HG03521 (cell line): Measurements from ENCODE around the gene PRDM11.
"Not testable (repeated sequence)": the region's sequence is repeated elsewhere in the genome, so short reads cannot be mapped to it uniquely, and the experiment has no call there.

ENCODE experiments used
- ATAC-seq: cut with Tn5 transposase; IDR thresholded peaks from one replicate; pipeline ENCODE4 v1.9.1; 2021; ENCODE audit warnings: mild to moderate bottlenecking, moderate library complexity; ENCODE audit not compliant: unreplicated experiment

The PRDM11 gene

DNA sequence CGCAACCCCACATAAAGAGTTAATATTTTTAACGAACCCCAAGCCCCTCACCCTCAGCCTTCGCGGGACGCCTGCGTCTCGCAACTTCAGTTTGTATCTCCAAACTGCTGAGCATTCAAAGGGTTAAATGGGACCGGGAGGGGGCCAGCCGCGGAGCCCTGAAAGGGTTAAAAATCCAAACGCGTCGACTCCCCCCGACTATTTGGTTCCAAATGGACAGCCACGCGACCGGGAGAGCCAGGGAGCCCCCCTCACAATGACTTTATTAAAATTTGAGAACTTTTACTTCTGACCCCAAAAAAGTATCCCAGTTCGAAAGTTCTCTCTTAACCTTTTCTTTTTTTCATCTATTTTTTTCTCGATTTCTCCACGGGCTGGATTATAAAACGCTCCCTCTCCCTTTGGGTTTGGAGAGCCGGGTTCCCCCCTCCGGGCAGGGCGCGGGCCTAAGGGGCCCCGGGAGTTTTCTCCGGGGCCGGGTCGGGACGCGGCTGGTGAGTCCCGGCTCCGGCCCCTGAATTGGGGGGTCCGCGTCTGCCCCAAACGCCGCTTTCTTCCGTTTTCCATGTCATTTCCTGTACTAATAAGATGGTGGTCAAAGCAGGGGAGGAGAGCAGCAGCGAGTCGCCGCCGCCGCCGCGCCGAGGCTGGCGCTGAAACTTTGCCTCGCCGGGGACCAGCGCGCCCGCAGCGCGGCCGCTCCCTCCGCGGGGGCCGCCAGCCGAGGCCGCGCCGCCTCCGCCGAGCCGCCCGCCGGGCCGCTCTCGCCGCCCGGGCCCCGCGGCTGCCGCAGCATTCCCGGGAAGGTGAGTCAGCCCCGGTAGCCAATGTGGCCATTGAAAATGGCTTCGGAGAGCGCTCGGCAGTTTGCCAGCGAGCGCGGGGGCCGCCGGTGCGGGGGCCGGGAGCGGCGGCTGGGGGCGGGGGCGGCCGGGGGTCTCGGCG, at the start of gene PRDM11:
Gene PRDM11, plus strand, starts transcription at position 568 of the 945 bp plus-strand sequence. CDS start 35,128 bp downstream, outside the sequence.
- peak; percentile 33 for ATAC-seq

DNA sequence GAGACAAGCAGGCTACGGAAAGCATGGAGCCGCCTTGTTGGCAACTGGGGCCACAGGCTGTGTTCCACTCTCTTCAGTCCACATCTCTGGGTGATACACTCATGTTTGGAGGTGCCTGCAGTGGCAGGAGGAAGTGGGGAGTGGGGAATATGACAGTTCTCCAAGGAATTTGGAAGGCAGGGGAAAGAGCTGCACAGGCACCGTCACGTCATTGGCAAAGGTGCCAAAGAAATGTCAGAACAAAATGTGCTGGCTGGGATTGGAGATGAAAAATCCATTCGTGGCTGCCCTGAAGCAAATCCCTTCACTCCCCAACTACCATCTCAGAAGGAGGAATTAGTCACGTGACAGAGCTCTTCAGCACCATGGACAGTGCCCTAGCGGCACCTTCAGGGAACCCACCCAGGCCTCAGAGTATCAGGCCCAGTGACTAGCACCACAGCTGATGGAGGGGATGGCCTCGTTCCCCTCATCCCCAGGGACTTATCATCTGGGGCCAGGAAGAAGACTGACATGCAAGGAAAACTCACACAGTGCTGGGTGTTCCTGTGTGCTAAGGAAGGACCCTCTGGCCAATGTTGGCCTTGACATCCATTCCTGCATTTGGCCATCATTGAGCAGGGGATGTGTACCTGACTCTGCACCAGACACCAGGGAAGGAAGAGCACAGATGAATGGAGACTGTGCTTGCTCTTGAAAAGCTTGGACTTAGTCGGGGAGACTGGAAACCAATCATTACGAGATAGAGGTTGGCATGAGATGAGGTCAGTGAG, 48.5 kb upstream of the PRDM11 start:
- no peak for ATAC-seq

DNA sequence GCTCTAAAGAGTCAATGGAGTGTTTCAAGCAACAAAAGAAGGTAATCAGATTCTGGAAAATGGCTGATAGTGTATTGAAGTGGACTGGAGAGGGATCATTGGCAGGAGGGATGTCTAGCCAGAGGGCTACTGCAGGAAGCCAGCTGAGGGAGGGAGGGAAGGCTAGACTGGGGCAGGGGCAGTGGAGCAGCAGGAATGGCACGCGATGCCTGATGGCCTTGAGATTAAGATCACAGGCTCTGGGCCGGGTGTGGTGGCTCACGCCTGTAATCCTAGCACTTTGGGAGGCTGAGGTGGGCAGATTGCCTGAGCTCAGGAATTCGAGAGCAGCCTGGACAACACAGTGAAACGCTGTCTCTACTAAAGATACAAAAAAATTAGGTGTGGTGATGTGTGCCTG, 47.5 kb upstream of the PRDM11 start:
- ATAC-seq: no peak

DNA sequence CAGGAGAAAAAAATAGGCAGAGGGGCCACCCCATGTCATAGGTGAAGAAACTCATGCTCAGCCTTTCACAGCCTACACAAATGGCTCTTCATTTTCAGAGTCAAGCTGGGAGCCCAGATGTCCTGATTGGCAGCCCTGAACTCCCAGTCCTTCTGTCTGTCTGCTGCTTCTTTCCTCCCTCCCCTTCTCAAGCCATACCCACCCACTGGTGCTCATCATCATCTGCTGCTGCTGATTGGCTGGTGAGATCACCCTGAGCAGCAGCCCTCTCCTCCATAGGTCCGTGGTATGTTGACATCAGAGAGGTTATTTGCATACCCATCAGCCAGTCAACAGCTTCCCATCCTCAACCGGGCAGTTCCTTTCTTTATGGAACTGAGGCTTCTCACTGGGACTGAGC, 46.1 kb upstream of the PRDM11 start:
- ATAC-seq: no peak

DNA sequence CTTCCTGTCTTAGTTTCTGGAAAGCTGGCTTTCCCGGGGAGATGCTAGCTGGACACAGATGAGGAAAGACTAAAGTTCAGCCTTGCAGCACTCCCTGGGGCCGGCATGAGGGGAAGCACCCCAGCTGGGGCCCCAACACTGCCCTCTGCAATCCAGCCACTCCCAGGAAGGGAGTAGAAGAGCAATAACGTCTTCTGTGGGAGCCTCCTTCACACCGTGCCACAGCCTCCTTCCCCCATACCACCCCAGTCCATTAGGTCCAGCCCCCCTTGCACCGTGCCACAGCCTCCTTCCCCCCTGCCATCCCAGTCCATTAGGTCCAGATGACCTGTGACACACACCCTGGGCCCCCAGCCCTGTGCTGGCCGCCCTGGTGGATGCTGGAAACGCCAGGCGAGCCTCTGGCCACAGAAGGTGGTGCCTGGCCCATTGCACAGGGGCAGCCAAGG, 44.1 kb upstream of the PRDM11 start:
- no peak for ATAC-seq

DNA sequence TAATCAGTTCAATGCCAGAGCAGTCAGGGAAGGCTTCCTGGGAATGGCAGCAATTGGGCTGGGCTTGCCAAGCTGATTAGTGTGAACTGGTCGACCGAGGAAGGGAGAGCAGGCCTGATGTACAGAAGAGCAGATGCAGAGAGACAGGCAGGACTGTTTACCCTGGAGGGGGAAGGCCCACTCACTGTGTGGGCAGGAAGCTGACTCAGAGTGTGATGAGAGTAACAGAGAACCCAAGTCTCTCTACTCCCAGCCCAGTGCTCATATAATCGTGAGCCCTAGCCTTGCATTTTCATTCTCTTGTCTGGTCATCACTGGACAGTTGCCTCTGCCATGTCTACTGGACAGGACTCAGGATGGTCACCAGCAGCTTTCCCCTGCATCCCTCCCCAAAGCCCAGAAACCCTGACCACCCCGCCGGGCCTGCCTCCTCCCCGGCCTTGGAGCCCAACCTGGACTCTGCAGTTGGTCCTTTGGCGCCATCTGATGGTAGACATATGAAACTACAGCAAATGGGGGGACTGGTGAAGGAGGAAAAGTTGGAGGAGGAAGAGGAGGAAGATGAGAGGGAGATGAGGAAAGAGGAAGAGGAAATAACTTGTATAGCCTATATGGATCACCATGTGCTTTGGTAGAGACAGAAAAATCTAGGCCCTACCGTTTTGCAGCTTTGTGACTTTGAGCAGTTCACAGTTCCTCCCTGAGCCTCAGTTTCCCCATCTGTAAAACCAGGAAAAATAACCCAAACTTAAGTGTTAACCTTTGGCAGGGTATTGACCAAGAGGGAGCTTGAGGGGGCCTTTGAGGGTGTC, 43.4 kb upstream of the PRDM11 start:
- ATAC-seq: no peak

DNA sequence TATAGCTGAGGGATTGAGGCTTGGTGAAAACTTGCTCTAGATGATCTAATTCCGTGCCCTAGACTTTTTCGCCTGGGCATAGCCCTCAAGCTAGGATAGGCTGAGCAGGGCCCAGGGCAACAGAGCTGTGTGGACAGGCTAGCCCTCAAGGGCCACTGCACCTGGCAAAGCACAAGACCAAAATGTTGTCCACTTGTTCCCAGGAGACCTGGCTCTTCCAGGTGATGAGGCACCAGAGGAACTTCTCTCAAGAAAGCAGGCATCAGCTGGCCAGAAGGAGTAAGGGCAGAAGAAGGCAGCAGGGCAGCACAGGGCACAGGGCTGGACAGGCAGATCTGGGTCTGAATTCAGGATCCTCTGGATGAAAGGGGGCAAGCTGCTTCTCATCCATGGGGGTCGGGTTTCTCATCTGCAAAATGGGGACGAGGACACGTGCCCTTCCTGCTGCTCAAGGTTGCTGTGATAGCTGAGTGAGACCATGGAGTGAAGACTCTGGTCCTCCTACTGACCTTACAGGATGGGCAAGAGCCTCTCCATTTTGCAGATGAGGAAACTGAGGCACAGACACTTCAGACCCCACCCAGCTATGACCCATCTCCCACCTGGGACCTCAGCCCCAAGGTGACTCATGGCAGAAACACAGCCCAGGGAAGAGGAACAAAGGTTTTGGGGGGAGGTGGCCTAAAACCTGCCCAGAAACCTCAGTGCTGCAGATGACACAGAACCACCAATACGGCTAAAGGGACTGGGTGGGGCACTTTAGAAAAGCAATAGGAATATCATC, 42.2 kb upstream of the PRDM11 start:
- no peak for ATAC-seq

DNA sequence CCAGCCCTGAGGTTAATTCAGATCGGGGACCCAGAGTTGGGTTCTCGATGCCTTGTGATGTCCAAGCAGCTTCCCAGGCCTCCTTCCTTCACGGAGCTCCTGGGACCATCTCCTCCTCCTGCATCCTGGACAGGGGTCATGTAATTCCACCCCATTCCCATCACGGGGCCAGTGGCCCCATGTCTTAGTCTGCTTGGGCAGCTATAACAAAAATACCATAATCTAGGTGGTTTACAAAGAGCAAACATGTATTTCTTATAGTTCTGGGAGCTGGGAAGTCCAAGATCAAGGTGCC, 41.7 kb upstream of the PRDM11 start:
- ATAC-seq: no peak

DNA sequence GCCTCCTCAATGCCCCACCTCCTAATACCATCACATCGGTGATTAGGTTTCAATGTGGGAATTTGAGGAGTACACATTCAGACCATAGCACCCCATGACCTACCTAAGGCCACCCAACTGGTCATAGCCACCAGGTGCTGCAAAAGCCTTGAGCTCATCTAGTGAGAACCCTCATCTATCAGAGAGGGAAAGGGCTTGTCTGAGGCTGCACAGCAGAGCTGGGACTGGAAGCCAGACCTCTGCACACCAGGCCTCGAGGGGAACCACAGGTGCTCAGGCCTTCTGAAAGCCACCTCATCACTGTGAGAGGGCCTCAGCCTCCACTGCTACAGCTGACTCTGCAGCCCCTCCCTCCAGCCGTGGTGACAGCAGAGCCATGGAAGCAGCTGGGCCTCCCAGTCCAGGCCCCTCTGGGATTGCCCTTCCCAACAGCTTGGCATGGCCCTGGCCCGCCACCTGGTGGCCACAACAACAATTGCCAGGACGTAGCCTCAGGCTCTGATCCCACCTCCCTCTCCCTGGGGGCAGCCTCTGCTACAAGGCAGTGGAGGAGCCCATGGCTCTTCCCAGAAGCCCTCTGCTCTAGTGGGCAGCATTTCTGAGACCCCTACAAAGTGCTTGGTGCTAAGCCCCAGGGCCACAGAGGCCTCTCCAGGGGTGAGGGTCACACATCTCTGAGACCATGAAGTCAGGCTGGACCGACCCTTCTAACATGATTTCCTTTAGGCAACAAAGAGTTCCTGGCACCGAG, 41.0 kb upstream of the PRDM11 start:
- no peak for ATAC-seq

DNA sequence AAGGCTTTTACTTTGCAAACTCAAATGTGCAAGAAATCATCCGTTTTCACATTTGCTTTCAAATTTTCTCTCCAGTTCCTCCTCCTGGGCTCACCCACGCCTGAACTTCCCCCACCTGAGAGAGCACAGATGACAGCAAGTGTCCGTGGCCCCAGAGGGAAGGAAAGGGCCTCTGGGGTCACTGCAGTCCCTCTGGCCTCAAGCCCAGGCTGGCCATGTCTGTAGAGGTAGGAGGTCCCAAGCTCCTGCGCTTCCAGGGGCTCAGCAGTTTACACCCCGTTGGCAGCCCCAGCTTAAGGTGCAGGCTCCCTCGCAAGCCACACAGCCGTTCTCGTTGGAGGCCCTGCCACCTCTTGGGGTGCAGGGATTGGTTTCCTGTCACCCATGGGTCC, 40.5 kb upstream of the PRDM11 start:
- ATAC-seq: no peak

DNA sequence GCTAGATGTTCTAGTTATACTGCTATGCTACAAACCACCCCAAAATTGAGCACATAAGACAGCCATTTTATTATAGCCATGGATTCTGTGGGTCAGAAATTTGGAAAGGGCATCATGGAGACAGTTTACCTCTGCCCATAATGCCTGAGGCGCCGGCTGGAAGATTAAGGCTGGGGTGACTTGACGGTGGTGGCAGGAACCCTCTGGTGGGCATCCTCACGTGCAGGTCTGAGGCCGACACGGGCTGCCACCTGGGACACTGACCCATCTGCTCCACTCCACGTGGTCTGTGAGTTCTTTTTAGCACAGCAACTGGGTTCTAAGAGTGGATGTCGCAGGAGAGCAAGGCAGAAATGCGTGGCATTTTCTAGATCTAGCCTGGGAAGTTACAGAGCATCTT, 40.0 kb upstream of the PRDM11 start:
- no peak for ATAC-seq

DNA sequence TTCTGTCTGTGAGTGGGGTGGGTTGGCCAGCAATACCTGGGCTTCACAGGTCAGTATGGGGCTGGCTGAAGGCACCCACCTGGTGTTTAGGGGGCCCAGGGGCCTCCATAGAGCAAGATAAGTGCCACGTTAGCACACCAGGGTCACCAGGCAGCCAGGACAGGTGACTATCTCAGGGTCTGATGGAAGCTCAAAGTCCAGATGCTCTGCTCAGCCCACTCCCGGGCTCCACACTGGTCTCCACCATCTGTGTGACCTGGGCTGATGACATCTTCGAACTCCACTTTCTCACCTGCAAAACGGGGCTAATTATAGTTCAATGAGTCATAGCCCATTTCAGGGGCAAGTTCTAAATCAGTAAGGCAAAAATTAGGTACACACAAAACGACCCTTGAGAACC, 39.4 kb upstream of the PRDM11 start:
- ATAC-seq: no peak

DNA sequence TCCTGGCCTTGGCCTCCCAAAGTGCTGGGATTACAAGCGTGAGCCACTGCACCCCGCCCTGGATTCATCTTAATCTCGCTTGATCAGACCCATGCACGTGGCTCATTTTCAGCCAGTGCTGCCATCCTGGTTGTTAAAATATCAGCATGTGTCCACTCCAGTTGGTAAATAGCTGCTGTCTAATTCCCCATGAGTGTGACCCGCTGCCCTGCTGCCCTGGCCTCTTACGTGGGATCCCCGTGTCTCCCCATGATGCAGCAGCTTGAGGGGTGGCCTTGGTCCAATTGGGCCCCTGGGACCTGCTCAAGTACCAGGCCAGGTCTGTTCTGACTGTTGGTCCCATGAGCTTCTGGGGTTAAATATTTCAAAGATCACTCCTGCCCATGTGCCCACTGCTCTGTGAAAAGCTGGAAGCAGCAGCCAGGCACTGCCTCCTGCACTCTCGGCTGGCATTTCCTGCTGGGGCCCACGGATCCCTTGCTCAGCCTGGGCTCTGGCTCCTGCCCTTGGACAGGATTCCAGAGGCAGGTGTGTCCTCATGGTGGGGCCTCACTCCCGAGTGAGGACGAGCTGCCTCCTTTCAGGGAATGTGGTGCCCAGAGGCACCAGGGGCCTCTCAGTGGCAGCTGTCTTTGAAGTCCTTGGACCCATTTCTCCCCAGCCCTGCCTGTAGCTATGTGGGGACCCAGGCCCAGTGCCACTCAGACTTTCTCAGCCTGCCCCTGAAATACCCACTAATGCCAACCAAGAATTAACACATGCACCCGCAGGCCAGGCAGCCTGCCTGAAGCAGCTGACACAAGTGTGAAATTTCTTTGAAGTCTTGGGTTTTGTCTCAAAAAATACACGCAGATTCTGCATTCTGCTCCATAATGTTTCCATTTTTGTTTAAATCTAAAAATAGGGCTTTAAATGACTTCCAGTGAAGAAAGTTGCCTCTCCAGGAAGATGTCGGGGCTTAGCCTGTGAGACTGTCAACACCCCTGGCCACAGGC, 38.1 kb upstream of the PRDM11 start:
- ATAC-seq: no peak

DNA sequence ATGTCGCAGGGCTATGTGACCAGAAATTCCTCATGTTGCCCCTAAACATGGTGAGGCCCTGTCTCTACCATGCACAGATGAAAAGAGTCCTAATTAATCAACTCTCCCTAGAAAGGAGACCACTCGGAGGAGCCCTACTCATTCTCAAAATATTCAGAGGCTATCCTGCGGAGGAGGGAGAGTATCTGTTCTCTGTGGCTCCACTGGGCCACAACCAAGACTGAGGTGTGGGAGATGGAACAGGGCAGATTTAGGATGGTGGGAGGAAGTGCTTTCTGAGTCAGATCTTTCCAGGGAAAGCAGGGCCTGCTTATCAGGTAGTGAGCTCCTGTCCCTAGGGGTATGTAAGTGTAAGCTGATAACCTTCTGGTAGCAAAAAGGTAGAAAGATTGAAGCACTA, 37.0 kb upstream of the PRDM11 start:
- ATAC-seq: no peak

DNA sequence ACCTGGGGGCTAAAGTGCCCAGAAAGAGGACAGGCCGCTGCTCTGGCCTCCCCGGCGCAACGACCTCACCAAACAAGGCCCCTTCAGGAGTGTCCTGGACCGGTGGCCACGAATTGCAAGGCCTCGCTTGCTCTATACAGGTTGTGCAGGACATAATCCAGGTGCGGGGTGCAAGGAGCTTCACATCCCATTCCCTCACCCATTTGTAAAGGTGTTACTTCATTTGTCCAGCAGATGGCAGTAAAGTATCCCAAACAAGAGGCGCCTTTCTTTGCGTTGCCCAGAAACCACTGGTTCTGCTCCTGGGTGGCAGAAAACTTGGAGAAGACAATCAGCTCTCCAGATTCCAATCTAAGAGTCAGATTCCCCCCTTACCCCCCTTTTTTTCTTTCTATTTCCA, 35.9 kb upstream of the PRDM11 start:
- no peak for ATAC-seq

DNA sequence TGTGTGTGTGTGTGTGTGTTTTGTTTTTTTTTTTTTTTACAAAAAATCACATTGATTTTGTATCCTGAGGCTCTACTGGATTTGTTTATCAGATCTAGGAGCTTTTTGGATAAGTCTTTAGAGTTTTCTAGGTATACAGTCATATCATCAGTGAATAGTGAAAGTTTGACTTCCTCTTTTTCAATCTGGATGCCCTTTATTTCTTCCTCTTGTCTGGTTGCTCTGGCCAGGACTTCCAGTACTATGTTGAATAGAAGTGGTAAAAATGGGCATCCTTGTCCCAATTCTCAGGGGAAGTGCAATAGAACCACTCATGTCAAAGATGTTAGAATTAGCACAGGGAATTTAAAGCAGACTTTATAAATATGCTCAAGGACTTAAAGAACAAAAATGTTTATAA, 32.6 kb upstream of the PRDM11 start:
- ATAC-seq: no peak

DNA sequence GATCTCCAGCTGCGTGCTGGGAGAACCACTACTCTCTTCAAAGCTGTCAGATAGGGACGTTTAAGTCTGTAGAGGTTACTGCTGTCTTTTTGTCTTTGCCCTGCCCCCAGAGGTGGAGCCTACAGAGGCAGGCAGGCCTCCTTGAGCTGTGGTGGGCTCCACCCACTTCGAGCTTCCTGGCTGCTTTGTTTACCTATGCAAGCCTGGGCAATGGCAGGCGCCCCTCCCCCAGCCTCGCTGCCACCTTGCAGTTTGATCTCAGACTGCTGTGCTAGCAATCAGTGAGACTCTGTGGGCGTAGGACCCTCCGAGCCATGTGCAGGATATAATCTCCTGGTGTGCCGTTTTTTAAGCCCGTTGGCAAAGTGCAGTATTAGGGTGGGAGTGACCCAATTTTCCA, 18.6 kb upstream of the PRDM11 start:
- ATAC-seq: not testable (repeated sequence)

DNA sequence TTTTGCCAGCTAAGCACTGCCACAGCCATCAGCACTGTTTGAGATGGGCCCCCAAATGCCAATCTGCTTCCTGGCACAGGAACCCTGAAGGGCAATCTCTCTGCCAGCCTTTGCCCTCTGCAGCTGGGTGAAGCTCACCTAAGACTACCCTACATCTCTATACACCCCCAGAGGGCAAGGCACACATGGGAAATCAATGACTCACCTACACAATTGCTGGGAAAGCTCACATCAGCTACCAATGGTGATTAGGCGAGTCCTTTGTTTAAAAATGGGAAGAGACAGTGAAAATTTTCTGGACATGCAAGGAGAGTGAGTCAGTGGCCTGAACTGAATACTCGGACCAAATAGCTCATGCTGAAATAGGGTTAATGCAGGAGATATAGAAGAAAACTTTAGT, 12.6 kb upstream of the PRDM11 start:
- no peak for ATAC-seq

DNA sequence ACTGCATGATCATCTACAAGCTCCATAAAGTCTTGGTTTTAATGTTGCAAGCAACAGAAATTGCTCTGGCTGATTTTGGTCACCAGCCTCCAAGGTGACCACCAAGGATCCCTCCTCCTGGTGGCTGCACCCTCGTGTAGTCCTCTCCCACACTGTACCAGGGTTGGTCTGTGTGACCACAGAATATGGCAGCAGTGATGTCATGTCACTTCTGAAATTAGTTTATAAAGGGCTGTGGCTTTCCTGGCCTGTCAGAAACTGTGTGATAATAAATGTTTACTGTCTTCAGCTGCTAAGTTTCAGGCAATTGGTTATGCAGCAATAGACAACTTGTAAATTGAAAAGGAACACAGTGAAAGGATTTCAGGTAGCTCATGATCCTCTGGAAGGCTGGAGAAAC, 5.3 kb upstream of the PRDM11 start:
- no peak for ATAC-seq
